BLaER1 treated with 17β-estradiol and CSF1 and Interleukin-3, amounts not matched to agents 10 nM and 100 nM (cell line): ENCODE measurements around the gene ST6GALNAC1.
"Not testable (repeated sequence)": the region's sequence is repeated elsewhere in the genome, so short reads cannot be mapped to it uniquely, and the experiment has no call there.

Experiments used
- H3K27ac ChIP-seq, 11 experiments: shearing (Covaris generic); formaldehyde crosslinking; 2 replicates each; pipeline ENCODE4 v1.8.1; 2022
- H3K27me3 ChIP-seq, 11 experiments: shearing (Covaris generic); formaldehyde crosslinking; 2 replicates each; pipeline ENCODE4 v1.8.1; 2022
- H3K36me3 ChIP-seq, 11 experiments: shearing (Covaris generic); formaldehyde crosslinking; 2 replicates each; pipeline ENCODE4 v1.8.1; 2022
- H3K4me1 ChIP-seq, 10 experiments: shearing (Covaris generic); formaldehyde crosslinking; 2 replicates each; pipeline ENCODE4 v1.8.1; 2022
- H3K4me2 ChIP-seq, 11 experiments: shearing (Covaris generic); formaldehyde crosslinking; 2 replicates each; pipeline ENCODE4 v1.8.1; 2022
- H3K4me3 ChIP-seq, 10 experiments: shearing (Covaris generic); formaldehyde crosslinking; 2 replicates each; pipeline ENCODE4 v1.8.1; 2022
- H3K9ac ChIP-seq, 11 experiments: shearing (Covaris generic); formaldehyde crosslinking; 2 replicates each; pipeline ENCODE4 v1.8.1; 2022
- H3K9me3 ChIP-seq, 11 experiments: shearing (Covaris generic); formaldehyde crosslinking; replicated peaks in 1 of 11; 2 replicates each; pipeline ENCODE4 v1.8.1; 2022
- H4K20me1 ChIP-seq, 11 experiments: shearing (Covaris generic); formaldehyde crosslinking; 2 replicates each; pipeline ENCODE4 v1.8.1; 2022
- Cebpa-rat ChIP-seq, 11 experiments: shearing (Covaris generic); IDR thresholded peaks; 2 replicates each; pipeline ENCODE4 v1.8.1; 2022

Gene ST6GALNAC1

GRCh38 chr17:76614912-76615617, 28.5 kb downstream of the ST6GALNAC1 start:
- no peak for TF ChIP-seq Cebpa-rat (IDR thresholded peaks at IDR 0.05)
- no peaks in the 10 kb centered on the region; a peak in 1 of 22 replicates for H3K36me3 ChIP-seq
- H4K20me1 ChIP-seq = no peaks in the 10 kb centered on the region
- H3K4me1 ChIP-seq = peaks cover 0 to 12% (median 0%) of the 10 kb centered on the region in 10 experiments; a peak in 9 of 20 replicates
- no peak overlapping the region for H3K4me2 ChIP-seq
- no peaks in the 10 kb centered on the region for H3K27me3 ChIP-seq
- H3K9me3 ChIP-seq = peaks cover 11 to 29% (median 19%) of the 10 kb centered on the region in 11 experiments
- H3K27ac ChIP-seq = no peak overlapping the region
- H3K4me3 ChIP-seq = no peak overlapping the region; a peak in 1 of 20 replicates
- H3K9ac ChIP-seq = no peak overlapping the region

- not testable (repeated sequence) for H3K4me3 ChIP-seq, H4K20me1 ChIP-seq, H3K9ac ChIP-seq, H3K27ac ChIP-seq, H3K27me3 ChIP-seq, H3K36me3 ChIP-seq
- H3K9me3 ChIP-seq = peaks cover 11 to 29% (median 19%) of the 10 kb centered on the region in 11 experiments
- H3K4me1 ChIP-seq = peaks cover 0 to 12% (median 0%) of the 10 kb centered on the region in 10 experiments; a peak in 9 of 20 replicates
- peak overlapping the region in 7 of 11 experiments; percentile 0 to 62 (median 37); a peak in 11 of 22 replicates for H3K4me2 ChIP-seq
Observed at GRCh38 chr17:76614064-76614759, 29.3 kb downstream of the ST6GALNAC1 start.

GRCh38 chr17:76612977-76613851, 30.3 kb downstream of the ST6GALNAC1 start:
- peaks cover 0 to 12% (median 0%) of the 10 kb centered on the region in 10 experiments; a peak in 9 of 20 replicates for H3K4me1 ChIP-seq
- H3K9ac ChIP-seq = no peak overlapping the region
- no peak overlapping the region for H3K27ac ChIP-seq
- H4K20me1 ChIP-seq = no peaks in the 10 kb centered on the region
- no peaks in the 10 kb centered on the region; a peak in 1 of 22 replicates for H3K36me3 ChIP-seq
- TF ChIP-seq Cebpa-rat (IDR thresholded peaks at IDR 0.05) = no peak
- H3K4me2 ChIP-seq = peak overlapping the region in 6 of 11 experiments; percentile 5 to 62 (median 40); a peak in 10 of 22 replicates
- no peak overlapping the region for H3K4me3 ChIP-seq
- no peaks in the 10 kb centered on the region for H3K27me3 ChIP-seq
- H3K9me3 ChIP-seq = peaks cover 11 to 29% (median 19%) of the 10 kb centered on the region in 11 experiments

DNA sequence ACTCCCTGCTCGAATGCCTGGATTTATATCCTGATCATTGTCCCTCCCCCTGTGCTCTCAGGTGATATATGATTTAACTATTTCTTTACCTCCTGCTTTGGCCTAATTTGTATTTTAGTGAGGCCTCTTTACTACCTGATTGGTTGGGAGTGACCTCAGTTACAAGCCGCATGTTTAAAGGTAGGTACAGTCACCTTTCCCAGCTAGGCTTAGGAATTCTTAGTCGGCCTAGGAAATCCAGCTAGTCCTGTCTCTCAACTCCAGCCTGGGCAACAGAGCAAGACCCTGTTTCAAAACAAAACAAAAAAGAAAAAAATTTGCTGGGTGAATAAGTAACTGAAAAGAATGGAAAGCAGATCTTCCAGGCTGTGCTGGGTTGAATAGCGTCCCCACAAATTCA, 31.1 kb downstream of the ST6GALNAC1 start:
- no peak overlapping the region for H3K4me3 ChIP-seq
- peaks cover 0 to 12% (median 0%) of the 10 kb centered on the region in 10 experiments; a peak in 9 of 20 replicates for H3K4me1 ChIP-seq
- H3K9ac ChIP-seq = no peak overlapping the region
- no peaks in the 10 kb centered on the region; a peak in 1 of 22 replicates for H3K36me3 ChIP-seq
- no peak overlapping the region for H3K4me2 ChIP-seq
- H4K20me1 ChIP-seq = no peaks in the 10 kb centered on the region
- no peak for TF ChIP-seq Cebpa-rat (IDR thresholded peaks at IDR 0.05)
- no peak overlapping the region for H3K27ac ChIP-seq
- H3K27me3 ChIP-seq = no peaks in the 10 kb centered on the region
- peaks cover 11 to 29% (median 19%) of the 10 kb centered on the region in 11 experiments for H3K9me3 ChIP-seq

- no peak overlapping the region for H3K4me3 ChIP-seq
- TF ChIP-seq Cebpa-rat (IDR thresholded peaks at IDR 0.05) = no peak
- peaks cover 11 to 29% (median 19%) of the 10 kb centered on the region in 11 experiments for H3K9me3 ChIP-seq
- H3K4me2 ChIP-seq = no peak overlapping the region
- H3K9ac ChIP-seq = no peak overlapping the region
- peaks cover 0 to 12% (median 0%) of the 10 kb centered on the region in 10 experiments; a peak in 9 of 20 replicates for H3K4me1 ChIP-seq
- no peak overlapping the region for H3K27ac ChIP-seq
- H3K36me3 ChIP-seq = no peaks in the 10 kb centered on the region; a peak in 1 of 22 replicates
- H4K20me1 ChIP-seq = no peaks in the 10 kb centered on the region
- H3K27me3 ChIP-seq = no peaks in the 10 kb centered on the region
Observed at GRCh38 chr17:76611758-76612157, 31.8 kb downstream of the ST6GALNAC1 start.

GRCh38 chr17:76611080-76611749, 32.3 kb downstream of the ST6GALNAC1 start:
- H3K36me3 ChIP-seq, H3K4me2 ChIP-seq, H3K9ac ChIP-seq, H4K20me1 ChIP-seq, H3K27me3 ChIP-seq, H3K27ac ChIP-seq, H3K4me3 ChIP-seq: not testable (repeated sequence)
- peaks cover 11 to 25% (median 19%) of the 10 kb centered on the region in 11 experiments for H3K9me3 ChIP-seq
- H3K4me1 ChIP-seq = peaks cover 0 to 12% (median 0%) of the 10 kb centered on the region in 10 experiments; a peak in 9 of 20 replicates

DNA sequence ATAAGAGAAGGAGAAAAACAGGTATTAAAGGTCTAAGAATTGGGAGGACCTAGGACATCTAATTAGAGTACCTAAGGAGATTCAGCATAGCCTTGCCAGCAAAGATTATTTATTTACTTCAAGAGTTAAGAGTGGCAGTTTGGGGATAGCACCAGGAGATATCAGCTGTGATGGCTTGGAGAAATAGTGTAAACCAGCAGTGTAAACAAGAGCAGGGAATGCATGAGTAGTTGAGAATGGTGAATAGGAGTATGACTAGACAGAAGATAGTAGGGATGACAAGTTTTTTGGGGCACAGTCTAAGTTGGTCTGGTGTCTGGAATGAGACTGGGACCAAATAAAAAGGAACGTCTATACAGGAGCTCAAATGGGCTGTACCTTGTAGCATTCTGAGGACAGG, 36.9 kb downstream of the ST6GALNAC1 start:
- not testable (repeated sequence) for H3K4me1 ChIP-seq, H3K36me3 ChIP-seq, H3K9ac ChIP-seq, H3K9me3 ChIP-seq, H3K27ac ChIP-seq, H4K20me1 ChIP-seq, H3K27me3 ChIP-seq, H3K4me3 ChIP-seq, H3K4me2 ChIP-seq

- H3K36me3 ChIP-seq = no peaks in the 10 kb centered on the region
- no peak for TF ChIP-seq Cebpa-rat (IDR thresholded peaks at IDR 0.05)
- H3K4me1 ChIP-seq = peaks cover 15 to 28% (median 18%) of the 10 kb centered on the region in 10 experiments; a peak in 17 of 20 replicates
- no peak overlapping the region for H3K4me3 ChIP-seq
- H4K20me1 ChIP-seq = no peaks in the 10 kb centered on the region
- H3K9me3 ChIP-seq = peaks cover 0 to 7% (median 0%) of the 10 kb centered on the region in 11 experiments; a peak in 2 of 22 replicates
- H3K9ac ChIP-seq = no peak overlapping the region
- no peak overlapping the region for H3K4me2 ChIP-seq
- no peak overlapping the region for H3K27ac ChIP-seq
- no peaks in the 10 kb centered on the region for H3K27me3 ChIP-seq
Observed at GRCh38 chr17:76601065-76601464, 42.5 kb downstream of the ST6GALNAC1 start.
